ENCODE measurements around the gene OCSTAMP. TPM values are rescaled to one million over a fixed set of nuclear protein-coding genes. Genes with fewer than 3 reads are reported as not detected.

Gene OCSTAMP
- total RNA-seq, 6 experiments from 2014 or later: not detected

DNA sequence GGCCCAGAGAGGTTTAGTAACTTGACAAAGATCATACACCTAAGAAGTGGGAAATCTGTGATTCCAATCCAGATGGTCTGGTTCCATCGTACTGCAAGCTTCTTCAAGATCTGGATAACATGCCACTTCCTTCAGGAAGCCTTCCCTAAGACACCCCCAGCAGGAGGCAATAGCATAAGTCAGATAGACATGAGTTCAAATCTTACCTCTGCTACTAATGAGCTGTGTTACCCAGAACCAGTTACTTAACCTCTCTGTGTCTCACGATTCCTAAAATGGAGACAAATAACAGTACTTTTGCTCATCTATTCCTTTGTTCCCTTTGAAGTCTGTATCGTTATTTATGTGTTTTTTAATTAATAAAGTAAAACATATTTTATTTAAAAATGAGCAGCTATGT is 22.3 kb upstream of the OCSTAMP start:
- DNase-seq: no peak
- Histone ChIP-seq H3K27ac (no peak overlapping the region), H3K4me1 (no peaks in the 10 kb centered on the region), H3K36me3 (no peaks in the 10 kb centered on the region), H3K27me3 (no peaks in the 10 kb centered on the region), H3K4me3 (no peak overlapping the region), H3K9me3 (no peaks in the 10 kb centered on the region)
- TF ChIP-seq POLR2A (IDR thresholded peaks at IDR 0.05) (no peak), CTCF (IDR thresholded peaks at IDR 0.05) (no peak)
- ATAC-seq: no peak
- intact Hi-C loops (cut with DNase I): no loop called here
- WGBS (ENCODE audit: insufficient coverage, low coverage, low lambda C conversion rate, missing lambda C conversion rate): 60% methylated on average over 3 of the region's 3 CpGs

DNA sequence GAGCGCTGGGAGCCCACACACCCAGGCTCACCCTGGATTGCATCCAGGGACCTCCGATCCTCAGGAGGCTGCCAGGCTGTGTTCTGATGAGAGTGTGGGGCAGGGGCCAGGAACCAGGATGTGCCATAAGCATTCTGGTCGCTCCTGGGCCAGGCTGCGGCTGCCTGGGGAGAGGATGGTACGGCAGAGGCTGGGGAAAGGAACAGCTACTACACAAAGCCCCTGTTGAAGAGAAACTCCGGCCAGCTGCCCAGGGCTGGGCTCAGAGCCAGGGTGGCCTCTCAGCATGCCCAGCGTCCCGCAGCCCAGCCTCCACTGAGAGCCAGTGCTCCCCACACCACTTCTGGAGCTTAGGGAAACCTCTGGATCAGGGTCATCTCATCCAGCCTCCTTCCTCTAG is 21.7 kb upstream of the OCSTAMP start:
- TF ChIP-seq CTCF (IDR thresholded peaks at IDR 0.05) (no peak), POLR2A (IDR thresholded peaks at IDR 0.05) (no peak)
- no peak overlapping the region for H3K27ac ChIP-seq
- H3K9me3 ChIP-seq: no peaks in the 10 kb centered on the region
- DNase-seq (no peak), ATAC-seq (peak in 3 of 4 donors; percentile 6 to 26 (median 23))
- intact Hi-C loops (cut with DNase I): no loop called here
- no peaks in the 10 kb centered on the region for H3K27me3 ChIP-seq
- no peak overlapping the region for H3K4me3 ChIP-seq
- no CpG with 5 or more reads among the region's 8 CpGs for WGBS (ENCODE audit: insufficient coverage, low coverage, low lambda C conversion rate, missing lambda C conversion rate)
- no peaks in the 10 kb centered on the region for H3K36me3 ChIP-seq
- H3K4me1 ChIP-seq: no peaks in the 10 kb centered on the region

DNA sequence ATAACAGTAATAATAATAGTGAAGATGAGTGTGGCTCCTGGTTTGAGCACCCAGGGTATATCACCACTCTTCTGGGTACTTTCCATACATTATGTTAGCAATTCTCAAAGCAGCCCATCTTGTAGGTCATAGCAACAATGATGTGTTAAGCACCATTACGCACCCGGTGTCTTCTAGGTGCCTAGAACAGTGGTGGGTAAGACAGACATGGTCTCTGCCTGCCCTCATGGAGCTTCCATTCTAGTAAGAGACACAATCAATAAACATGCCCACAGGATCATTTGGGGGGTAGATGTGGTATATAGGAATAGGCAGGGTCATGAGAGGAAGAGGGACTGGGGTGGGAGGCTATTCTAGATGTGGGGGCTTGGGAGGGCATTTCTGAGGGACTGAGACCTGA is 21.0 kb upstream of the OCSTAMP start:
- ATAC-seq (no peak), DNase-seq (no peak)
- Histone ChIP-seq H3K9me3 (no peaks in the 10 kb centered on the region), H3K4me3 (no peak overlapping the region), H3K27ac (no peak overlapping the region), H3K27me3 (no peaks in the 10 kb centered on the region), H3K4me1 (no peaks in the 10 kb centered on the region), H3K36me3 (no peaks in the 10 kb centered on the region)
- WGBS (ENCODE audit: insufficient coverage, low coverage, low lambda C conversion rate, missing lambda C conversion rate): 85% methylated on average over 2 of the region's 2 CpGs
- intact Hi-C loops (cut with DNase I): no loop called here
- TF ChIP-seq CTCF (IDR thresholded peaks at IDR 0.05): no peak
- TF ChIP-seq POLR2A (IDR thresholded peaks at IDR 0.05): no peak

GRCh38 chr20:46570956-46571355 is 20.5 kb upstream of the OCSTAMP start:
- Histone ChIP-seq H3K27ac (no peak overlapping the region), H3K27me3 (no peaks in the 10 kb centered on the region), H3K9me3 (no peaks in the 10 kb centered on the region), H3K4me3 (no peak overlapping the region), H3K4me1 (no peaks in the 10 kb centered on the region), H3K36me3 (no peaks in the 10 kb centered on the region)
- TF ChIP-seq CTCF (IDR thresholded peaks at IDR 0.05) (no peak), POLR2A (IDR thresholded peaks at IDR 0.05) (no peak)
- WGBS (ENCODE audit: insufficient coverage, low coverage, low lambda C conversion rate, missing lambda C conversion rate): 84% methylated on average over 5 of the region's 5 CpGs
- DNase-seq (no peak), ATAC-seq (no peak)
- intact Hi-C loops (cut with DNase I): no loop called here

GRCh38 chr20:46569961-46570360 is 19.5 kb upstream of the OCSTAMP start:
- Histone ChIP-seq H3K27me3 (no peaks in the 10 kb centered on the region), H3K36me3 (no peaks in the 10 kb centered on the region), H3K27ac (no peak overlapping the region), H3K9me3 (no peaks in the 10 kb centered on the region), H3K4me3 (no peak overlapping the region), H3K4me1 (no peaks in the 10 kb centered on the region)
- TF ChIP-seq CTCF (IDR thresholded peaks at IDR 0.05): no peak
- no peak for TF ChIP-seq POLR2A (IDR thresholded peaks at IDR 0.05)
- WGBS (ENCODE audit: insufficient coverage, low coverage, low lambda C conversion rate, missing lambda C conversion rate): 81% methylated on average over 5 of the region's 5 CpGs
- intact Hi-C loops (cut with DNase I): no loop called here
- no peak for DNase-seq
- no peak for ATAC-seq

All from right lobe of liver (tissue), 6 donors.